Karpas-422 (cell line): ENCODE data around the gene LMNTD2. TPM values are rescaled to one million over a fixed set of nuclear protein-coding genes. Genes with fewer than 3 reads are reported as not detected.

ENCODE experiments used
- DNase-seq: peaks from one replicate; pipeline ENCODE4 v3.0.0-alpha.2; 2015
- H2AFZ ChIP-seq: fragments of 200-600 bp; sonication (generic); 2 replicates; pipeline ENCODE4 v1.6.1; 2014; ENCODE audit warnings: antibody characterized with exemption, low read length, mixed read lengths
- H3K27ac ChIP-seq: fragments of 200-600 bp; sonication (generic); 2 replicates; pipeline ENCODE4 v1.5.1; 2014; ENCODE audit warnings: mild to moderate bottlenecking, low read length, moderate library complexity
- H3K27me3 ChIP-seq: fragments of 200-600 bp; sonication (generic); 2 replicates; pipeline ENCODE4 v1.6.1; 2014; ENCODE audit warnings: low read length, mixed read lengths
- H3K36me3 ChIP-seq: fragments of 200-600 bp; sonication (generic); 2 replicates; pipeline ENCODE4 v1.6.1; 2014; ENCODE audit warnings: low read length, mixed read lengths; ENCODE audit not compliant: insufficient read depth
- H3K4me1 ChIP-seq: fragments of 200-600 bp; sonication (generic); 2 replicates; pipeline ENCODE4 v1.6.1; 2014; ENCODE audit warnings: mild to moderate bottlenecking, low read length, mixed read lengths
- H3K4me2 ChIP-seq: fragments of 200-600 bp; sonication (generic); 2 replicates; pipeline ENCODE4 v1.6.1; 2014; ENCODE audit warnings: low read length, low read depth, mild to moderate bottlenecking; ENCODE audit not compliant: poor library complexity, severe bottlenecking
- H3K4me3 ChIP-seq: fragments of 200-600 bp; sonication (generic); 2 replicates; pipeline ENCODE4 v1.5.1; 2014; ENCODE audit warnings: mild to moderate bottlenecking, antibody characterized with exemption, low read length, mixed read lengths
- H3K79me2 ChIP-seq: fragments of 200-600 bp; sonication (generic); 2 replicates; pipeline ENCODE4 v1.6.1; 2014; ENCODE audit warnings: mild to moderate bottlenecking, low read length, mixed read lengths
- H3K9ac ChIP-seq: fragments of 200-600 bp; sonication (generic); 2 replicates; pipeline ENCODE4 v1.6.0; 2014; ENCODE audit warnings: low read length
- H3K9me2 ChIP-seq: fragments of 200-600 bp; sonication (generic), shearing (Covaris generic); replicated peaks from 2 replicates; pipeline ENCODE4 v1.6.0; 2014; ENCODE audit warnings: mild to moderate bottlenecking, low read length, moderate library complexity; ENCODE audit not compliant: insufficient read depth
- H3K9me3 ChIP-seq: fragments of 300-700, 200-600 bp; sonication (generic); 2 replicates; pipeline ENCODE4 v1.6.1; 2014; ENCODE audit warnings: low read length, mixed read lengths
- H4K20me1 ChIP-seq: fragments of 200-600 bp; sonication (generic); 2 replicates; pipeline ENCODE4 v1.6.1; 2014; ENCODE audit warnings: mild to moderate bottlenecking, antibody characterized with exemption, low read length, low read depth; ENCODE audit not compliant: insufficient read depth
- total RNA-seq: library from RNA; depleted of rRNA; stranded (reverse); fragments of >200 nt; shearing (Covaris generic); gene quantifications from 2 replicates; pipeline ENCODE4 v1.2.3, GENCODE V29; 2014; ENCODE audit warnings: low replicate concordance; rRNA removed

The LMNTD2 gene
- total RNA-seq = 6.2 and 14.3 TPM in 2 replicates

- Histone ChIP-seq H3K27ac (no peak within 1 kb of the TSS), H3K9ac (peak within 1 kb of the TSS; percentile 79), H3K4me3 (peak within 1 kb of the TSS; percentile 95), H3K9me2 (no peaks in the 10 kb centered on the region), H3K36me3 (no peaks in the 10 kb centered on the region), H3K4me2 (peak within 1 kb of the TSS; percentile 87), H4K20me1 (peaks cover 12% of the 10 kb centered on the region; the same call in 1 of the 2 replicates), H2AFZ (peak within 1 kb of the TSS; percentile 79; the same call in 1 of the 2 replicates), H3K27me3 (no peaks in the 10 kb centered on the region), H3K79me2 (0 out of 2 replicates have a peak, but pooled peaks cover 4% of the 10 kb centered on the region), H3K9me3 (no peaks in the 10 kb centered on the region), H3K4me1 (peaks cover 23% of the 10 kb centered on the region)
- DNase-seq = peak; percentile 97
These were observed at the start of gene LMNTD2, which contains the start of gene RASSF7 for GRCh38 chr11:560305-561147. LMNTD2 (minus strand) TSS chr11:560738; CDS start chr11:560716, 22 bp downstream. RASSF7 (plus strand) TSS chr11:560970; CDS start chr11:561769, 799 bp downstream.

GRCh38 chr11:609341-609811 lies 48.8 kb upstream of the LMNTD2 start:
- no peaks in the 10 kb centered on the region for H3K27me3 ChIP-seq
- no peak overlapping the region for H3K4me2 ChIP-seq
- H2AFZ ChIP-seq = no peak overlapping the region
- H3K9me3 ChIP-seq = no peaks in the 10 kb centered on the region
- DNase-seq = no peak
- no peaks in the 10 kb centered on the region for H3K9me2 ChIP-seq
- H3K36me3 ChIP-seq = peaks cover 6% of the 10 kb centered on the region; the same call in 1 of the 2 replicates
- H3K27ac ChIP-seq = no peak overlapping the region
- H4K20me1 ChIP-seq = peaks cover 20% of the 10 kb centered on the region; the same call in 1 of the 2 replicates
- no peak overlapping the region for H3K9ac ChIP-seq
- H3K4me1 ChIP-seq = peaks cover 8% of the 10 kb centered on the region
- no peak overlapping the region for H3K4me3 ChIP-seq
- H3K79me2 ChIP-seq = no peaks in the 10 kb centered on the region

GRCh38 chr11:608791-609251 lies 48.3 kb upstream of the LMNTD2 start:
- no peak overlapping the region for H2AFZ ChIP-seq
- DNase-seq = no peak
- H3K4me1 ChIP-seq = peaks cover 3% of the 10 kb centered on the region
- no peaks in the 10 kb centered on the region for H3K27me3 ChIP-seq
- peaks cover 16% of the 10 kb centered on the region; the same call in 1 of the 2 replicates for H4K20me1 ChIP-seq
- H3K79me2 ChIP-seq = no peaks in the 10 kb centered on the region
- no peaks in the 10 kb centered on the region for H3K9me2 ChIP-seq
- no peak overlapping the region for H3K4me2 ChIP-seq
- H3K9me3 ChIP-seq = no peaks in the 10 kb centered on the region
- H3K4me3 ChIP-seq = no peak overlapping the region
- no peak overlapping the region for H3K9ac ChIP-seq
- peaks cover 6% of the 10 kb centered on the region; the same call in 1 of the 2 replicates for H3K36me3 ChIP-seq
- no peak overlapping the region for H3K27ac ChIP-seq

- DNase-seq = no peak
- H3K27ac ChIP-seq = no peak overlapping the region
- peaks cover 6% of the 10 kb centered on the region; the same call in 1 of the 2 replicates for H3K36me3 ChIP-seq
- no peaks in the 10 kb centered on the region for H3K4me1 ChIP-seq
- no peaks in the 10 kb centered on the region for H3K9me2 ChIP-seq
- H3K27me3 ChIP-seq = no peaks in the 10 kb centered on the region
- no peak overlapping the region for H3K4me2 ChIP-seq
- H3K79me2 ChIP-seq = no peaks in the 10 kb centered on the region
- no peak overlapping the region for H3K9ac ChIP-seq
- no peaks in the 10 kb centered on the region for H3K9me3 ChIP-seq
- no peak overlapping the region for H3K4me3 ChIP-seq
- no peak overlapping the region for H2AFZ ChIP-seq
- H4K20me1 ChIP-seq = peaks cover 11% of the 10 kb centered on the region; the same call in 1 of the 2 replicates
These were observed 47.6 kb upstream of the LMNTD2 start for GRCh38 chr11:607971-608659.

- H3K9ac ChIP-seq = no peak overlapping the region
- peaks cover 6% of the 10 kb centered on the region; the same call in 1 of the 2 replicates for H3K36me3 ChIP-seq
- no peak overlapping the region for H2AFZ ChIP-seq
- H4K20me1 ChIP-seq = peaks cover 4% of the 10 kb centered on the region; the same call in 1 of the 2 replicates
- no peak overlapping the region for H3K4me2 ChIP-seq
- H3K27me3 ChIP-seq = no peaks in the 10 kb centered on the region
- no peaks in the 10 kb centered on the region for H3K4me1 ChIP-seq
- no peak overlapping the region for H3K27ac ChIP-seq
- no peak for DNase-seq
- H3K4me3 ChIP-seq = no peak overlapping the region
- no peaks in the 10 kb centered on the region for H3K79me2 ChIP-seq
- H3K9me2 ChIP-seq = no peaks in the 10 kb centered on the region
- no peaks in the 10 kb centered on the region for H3K9me3 ChIP-seq
These were observed 46.7 kb upstream of the LMNTD2 start for GRCh38 chr11:607020-607780.

GRCh38 chr11:606245-606644 lies 45.7 kb upstream of the LMNTD2 start:
- Histone ChIP-seq H3K27ac (no peak overlapping the region), H4K20me1 (no peaks in the 10 kb centered on the region; the same call in 1 of the 2 replicates), H3K27me3 (no peaks in the 10 kb centered on the region), H3K9me2 (no peaks in the 10 kb centered on the region), H3K4me1 (no peaks in the 10 kb centered on the region), H3K79me2 (no peaks in the 10 kb centered on the region), H3K9ac (no peak overlapping the region), H3K4me2 (no peak overlapping the region), H3K36me3 (peaks cover 9% of the 10 kb centered on the region; the same call in 1 of the 2 replicates), H2AFZ (no peak overlapping the region), H3K9me3 (no peaks in the 10 kb centered on the region), H3K4me3 (no peak overlapping the region)
- DNase-seq = no peak

- H3K4me2 ChIP-seq = no peak overlapping the region
- H3K36me3 ChIP-seq = peaks cover 9% of the 10 kb centered on the region; the same call in 1 of the 2 replicates
- no peaks in the 10 kb centered on the region for H3K4me1 ChIP-seq
- no peaks in the 10 kb centered on the region for H3K9me2 ChIP-seq
- no peak overlapping the region for H2AFZ ChIP-seq
- no peaks in the 10 kb centered on the region; the same call in 1 of the 2 replicates for H4K20me1 ChIP-seq
- no peak for DNase-seq
- no peak overlapping the region for H3K9ac ChIP-seq
- H3K27ac ChIP-seq = no peak overlapping the region
- H3K79me2 ChIP-seq = no peaks in the 10 kb centered on the region
- no peak overlapping the region for H3K4me3 ChIP-seq
- no peaks in the 10 kb centered on the region for H3K9me3 ChIP-seq
- no peaks in the 10 kb centered on the region for H3K27me3 ChIP-seq
These were observed 45.0 kb upstream of the LMNTD2 start for GRCh38 chr11:605286-606129.
